Putamen (tissue), 1 donor: ENCODE results near the gene GMDS.

Experiments
- DNase-seq: peaks from one replicate; pipeline ENCODE4 v3.0.0-alpha.2; 2016; ENCODE audit warnings: low spot score

The GMDS gene

GRCh38 chr6:1651362-1651761 lies 594.0 kb downstream of the GMDS start:
- no peak for DNase-seq

- DNase-seq: no peak
These were observed 599.8 kb downstream of the GMDS start for GRCh38 chr6:1645466-1646185.

- DNase-seq: no peak
These were observed 600.8 kb downstream of the GMDS start for GRCh38 chr6:1644516-1645060.

GRCh38 chr6:1643830-1644445 lies 601.5 kb downstream of the GMDS start:
- no peak for DNase-seq

- no peak for DNase-seq
These were observed 602.3 kb downstream of the GMDS start for GRCh38 chr6:1643111-1643510.

GRCh38 chr6:1641343-1641885 lies 604.0 kb downstream of the GMDS start:
- DNase-seq: no peak

- no peak for DNase-seq
These were observed 604.9 kb downstream of the GMDS start for GRCh38 chr6:1640476-1640875.

- no peak for DNase-seq
These were observed 606.0 kb downstream of the GMDS start for GRCh38 chr6:1639430-1639829.

GRCh38 chr6:1636971-1637871 lies 608.2 kb downstream of the GMDS start:
- no peak for DNase-seq

- no peak for DNase-seq
These were observed 609.1 kb downstream of the GMDS start for GRCh38 chr6:1636272-1636825.

GRCh38 chr6:1635305-1636010 lies 609.9 kb downstream of the GMDS start:
- no peak for DNase-seq

GRCh38 chr6:1634081-1634480 lies 611.3 kb downstream of the GMDS start:
- no peak for DNase-seq

- DNase-seq: no peak
These were observed 611.9 kb downstream of the GMDS start for GRCh38 chr6:1633366-1634021.

GRCh38 chr6:1631251-1631650 lies 614.2 kb downstream of the GMDS start:
- DNase-seq: no peak

- DNase-seq: no peak
These were observed 614.6 kb downstream of the GMDS start for GRCh38 chr6:1630771-1631217.

GRCh38 chr6:1630212-1630770 lies 615.1 kb downstream of the GMDS start:
- DNase-seq: no peak

- DNase-seq: no peak
These were observed 616.1 kb downstream of the GMDS start for GRCh38 chr6:1629316-1629715.

- DNase-seq: no peak
These were observed 617.4 kb downstream of the GMDS start for GRCh38 chr6:1627827-1628560.

- DNase-seq: no peak
These were observed 618.9 kb downstream of the GMDS start for GRCh38 chr6:1626481-1626880.
